Heart left ventricle (tissue), 13 donors: ENCODE data around the gene KCNK18.

Source experiments
- POLR2A ChIP-seq, 2 donors: fragments of 450-650 bp; IDR thresholded peaks; one replicate each; pipeline ENCODE4 v1.6.1; 2017; ENCODE audit warnings: antibody characterized with exemption in 2 of 2, mild to moderate bottlenecking in 2 of 2, moderate library complexity in 2 of 2
- TF ChIP-seq, protein P1 (sequence below), 12 donors: fragments of 200-600 bp; sonication (generic) in 4 of 12; IDR thresholded peaks; one replicate each; pipeline versions ENCODE4 v1.5.0 to v1.8.0; 2018 to 2022; ENCODE audit warnings: antibody characterized with exemption in 12 of 12, mild to moderate bottlenecking in 5 of 12
- donor health status: ischemic (EF 13 %, LVEDD 7.1; RV severe dilation, severe dysfunction).
- donor health status: DM: no; HTN: yes; CAD: no.
- donor health status: DM: no; HTN: no; CAD: no.
- donor health status: ischemic (EF 25% LVEDD 6.9; RV normal size, moderate dysfunction).
- donor health status: ischemic (EF 25% LVEDD 5.7; RV mildly dilated, moderate dysfunction).
- donor health status: ischemic (EF 35%, LVEDD 5.7; RV mildly dilated, moderate dysfunction).
- donor health status: nonischemic (EF 11% LVEDD 7.7; RV severe dilation, severe dysfunction).
- donor health status: DM: yes; HTN: yes; CAD: no.
- donor health status: PGD.
- donor health status: ischemic (EF 29% LVEDD 5.4; RV normal size, mild dysfunction).
- donor health status: nonischemic (EF 23%, LVEDD 6.1; RV moderate dilation, normal function).

- TF ChIP-seq POLR2A (IDR thresholded peaks at IDR 0.05): no peak
- TF ChIP-seq, protein P1, sequence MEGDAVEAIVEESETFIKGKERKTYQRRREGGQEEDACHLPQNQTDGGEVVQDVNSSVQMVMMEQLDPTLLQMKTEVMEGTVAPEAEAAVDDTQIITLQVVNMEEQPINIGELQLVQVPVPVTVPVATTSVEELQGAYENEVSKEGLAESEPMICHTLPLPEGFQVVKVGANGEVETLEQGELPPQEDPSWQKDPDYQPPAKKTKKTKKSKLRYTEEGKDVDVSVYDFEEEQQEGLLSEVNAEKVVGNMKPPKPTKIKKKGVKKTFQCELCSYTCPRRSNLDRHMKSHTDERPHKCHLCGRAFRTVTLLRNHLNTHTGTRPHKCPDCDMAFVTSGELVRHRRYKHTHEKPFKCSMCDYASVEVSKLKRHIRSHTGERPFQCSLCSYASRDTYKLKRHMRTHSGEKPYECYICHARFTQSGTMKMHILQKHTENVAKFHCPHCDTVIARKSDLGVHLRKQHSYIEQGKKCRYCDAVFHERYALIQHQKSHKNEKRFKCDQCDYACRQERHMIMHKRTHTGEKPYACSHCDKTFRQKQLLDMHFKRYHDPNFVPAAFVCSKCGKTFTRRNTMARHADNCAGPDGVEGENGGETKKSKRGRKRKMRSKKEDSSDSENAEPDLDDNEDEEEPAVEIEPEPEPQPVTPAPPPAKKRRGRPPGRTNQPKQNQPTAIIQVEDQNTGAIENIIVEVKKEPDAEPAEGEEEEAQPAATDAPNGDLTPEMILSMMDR (IDR thresholded peaks at IDR 0.05): no peak
These were observed 49.8 kb downstream of the KCNK18 start for GRCh38 chr10:117246997-117247671.
